NCI-H446 treated with DMSO at 0.1 percent for 48 hours (cell line): Measurements from ENCODE around the gene ADORA1.

ENCODE experiments used
- DNase-seq: peaks from one replicate; lab custom pipeline; 2025; lab: John Stamatoyannopoulos, UW

ADORA1 gene

DNA sequence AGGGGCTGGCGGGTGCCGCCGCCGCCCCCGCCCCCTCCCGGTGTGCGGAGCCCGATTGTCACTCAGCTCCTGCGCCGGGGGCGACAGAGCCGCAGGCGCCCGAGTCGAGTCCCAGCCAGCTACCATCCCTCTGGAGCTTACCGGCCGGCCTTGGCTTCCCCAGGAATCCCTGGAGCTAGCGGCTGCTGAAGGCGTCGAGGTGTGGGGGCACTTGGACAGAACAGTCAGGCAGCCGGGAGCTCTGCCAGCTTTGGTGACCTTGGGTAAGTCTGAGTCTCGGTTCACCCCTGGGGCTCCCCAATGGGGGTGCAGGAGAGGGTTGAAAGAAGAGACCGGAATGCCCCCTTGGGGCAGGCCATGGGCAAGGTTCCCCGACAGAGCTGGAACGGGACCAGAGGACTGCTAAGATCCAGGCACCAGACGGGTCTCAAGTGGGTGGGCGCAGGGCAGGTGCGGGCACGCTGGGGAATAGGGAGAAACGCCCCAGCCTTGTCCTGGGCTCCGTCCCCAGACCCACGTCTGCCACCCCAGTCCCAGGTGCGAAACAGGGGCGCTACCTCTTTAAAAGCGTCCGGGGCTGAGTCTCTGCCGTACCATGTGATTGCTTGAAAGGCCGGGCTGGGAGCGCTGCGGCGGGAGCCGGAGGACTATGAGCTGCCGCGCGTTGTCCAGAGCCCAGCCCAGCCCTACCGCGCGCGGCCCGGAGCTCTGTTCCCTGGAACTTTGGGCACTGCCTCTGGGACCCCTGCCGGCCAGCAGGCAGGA lies at the start of gene ADORA1:
TSS of gene ADORA1 (plus strand) at position 61 of the 765 bp plus-strand sequence. CDS start 1,116 bp downstream, outside the sequence.
- DNase-seq: no peak

GRCh38 chr1:203077956-203078355 lies 49.6 kb upstream of the ADORA1 start:
- DNase-seq: no peak

DNA sequence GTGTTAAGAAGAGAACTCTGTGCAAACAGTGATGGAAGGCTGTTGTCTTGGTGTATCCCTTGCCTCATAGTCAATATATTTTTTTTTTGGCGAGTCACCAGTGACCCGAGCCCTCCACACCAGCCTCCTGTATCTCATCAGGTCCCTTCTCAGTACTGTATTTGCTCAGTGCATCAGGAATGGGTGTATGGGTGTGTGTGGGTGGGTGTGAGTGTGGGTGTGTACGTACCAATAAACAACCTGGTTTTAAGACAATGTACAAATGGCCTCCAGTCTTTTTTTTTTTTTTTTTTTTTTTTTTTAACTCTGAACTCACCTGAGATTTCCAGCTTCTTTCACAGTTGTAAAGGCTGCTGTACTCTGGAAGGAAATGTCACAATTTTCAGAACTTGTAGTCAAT lies 49.0 kb upstream of the ADORA1 start:
- no peak for DNase-seq

DNA sequence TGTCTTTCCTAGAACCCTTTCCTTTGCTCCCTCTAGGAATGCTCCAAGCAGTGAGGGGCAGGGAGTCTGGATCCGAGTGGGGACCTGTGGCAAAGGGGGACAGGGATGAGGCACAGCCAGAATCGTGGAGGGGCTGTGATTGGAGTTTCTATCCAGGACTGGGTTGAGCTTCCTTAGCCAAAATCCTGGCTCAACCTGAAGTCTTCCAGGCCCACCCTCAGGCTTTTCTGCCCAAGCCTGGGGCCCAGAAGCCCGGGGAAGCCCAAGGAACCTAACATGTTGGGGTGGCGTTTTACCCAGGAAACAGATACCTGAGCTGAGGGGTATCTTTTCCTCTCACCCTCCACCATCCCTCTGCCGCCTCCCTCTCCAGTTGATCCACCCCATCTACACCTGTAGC lies 47.1 kb upstream of the ADORA1 start:
- no peak for DNase-seq

DNA sequence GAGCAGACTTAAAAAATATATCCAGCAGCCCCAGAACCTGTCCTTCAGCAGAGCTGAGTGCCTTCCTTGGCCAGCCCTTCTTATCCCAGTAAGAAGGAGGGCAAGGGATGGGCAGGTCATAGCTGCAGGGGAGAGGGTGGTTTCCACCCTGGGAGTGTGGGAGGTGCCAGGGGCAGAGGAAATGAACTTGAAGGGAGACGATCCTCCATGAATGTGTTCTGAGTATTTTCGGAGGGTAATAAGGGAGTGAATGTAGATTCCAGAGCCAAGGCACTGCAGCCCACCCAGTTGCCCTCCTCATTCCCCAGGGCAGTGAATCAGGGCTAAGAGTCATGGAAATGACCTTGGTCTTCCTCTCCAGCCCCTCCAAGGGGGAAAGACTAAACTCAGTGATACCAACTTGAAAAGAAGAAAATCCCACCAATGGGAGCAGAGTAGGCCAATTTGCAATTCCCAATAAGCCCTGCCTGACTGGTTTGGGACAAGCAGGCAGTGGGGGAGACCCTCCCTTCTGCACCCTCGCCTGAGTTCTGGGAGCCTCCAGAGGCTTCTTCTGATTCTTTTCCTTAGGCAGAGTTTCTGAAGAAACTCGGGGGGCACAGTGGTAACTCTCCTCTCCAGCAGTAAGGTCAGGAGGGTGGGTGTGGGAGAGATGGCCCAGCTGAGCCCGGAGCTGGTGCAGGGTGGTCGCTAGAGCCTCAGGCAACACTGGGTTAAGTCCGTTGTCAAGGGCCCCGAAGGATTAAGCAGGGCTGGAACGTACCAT lies 45.9 kb upstream of the ADORA1 start:
- no peak for DNase-seq

DNA sequence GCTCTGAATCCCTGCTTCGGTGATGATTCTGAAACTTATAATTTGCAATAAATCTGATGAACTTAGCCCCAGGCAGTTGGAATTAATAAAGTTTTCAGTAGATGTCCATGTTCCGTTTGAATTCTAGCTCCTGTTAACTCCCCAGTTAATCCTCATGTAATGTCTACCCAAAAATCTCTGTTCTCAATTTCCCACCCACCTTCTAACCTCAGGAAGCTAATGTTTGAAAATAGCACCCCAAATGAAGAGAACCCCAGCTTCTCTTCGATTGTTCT lies 45.4 kb upstream of the ADORA1 start:
- DNase-seq: no peak

DNA sequence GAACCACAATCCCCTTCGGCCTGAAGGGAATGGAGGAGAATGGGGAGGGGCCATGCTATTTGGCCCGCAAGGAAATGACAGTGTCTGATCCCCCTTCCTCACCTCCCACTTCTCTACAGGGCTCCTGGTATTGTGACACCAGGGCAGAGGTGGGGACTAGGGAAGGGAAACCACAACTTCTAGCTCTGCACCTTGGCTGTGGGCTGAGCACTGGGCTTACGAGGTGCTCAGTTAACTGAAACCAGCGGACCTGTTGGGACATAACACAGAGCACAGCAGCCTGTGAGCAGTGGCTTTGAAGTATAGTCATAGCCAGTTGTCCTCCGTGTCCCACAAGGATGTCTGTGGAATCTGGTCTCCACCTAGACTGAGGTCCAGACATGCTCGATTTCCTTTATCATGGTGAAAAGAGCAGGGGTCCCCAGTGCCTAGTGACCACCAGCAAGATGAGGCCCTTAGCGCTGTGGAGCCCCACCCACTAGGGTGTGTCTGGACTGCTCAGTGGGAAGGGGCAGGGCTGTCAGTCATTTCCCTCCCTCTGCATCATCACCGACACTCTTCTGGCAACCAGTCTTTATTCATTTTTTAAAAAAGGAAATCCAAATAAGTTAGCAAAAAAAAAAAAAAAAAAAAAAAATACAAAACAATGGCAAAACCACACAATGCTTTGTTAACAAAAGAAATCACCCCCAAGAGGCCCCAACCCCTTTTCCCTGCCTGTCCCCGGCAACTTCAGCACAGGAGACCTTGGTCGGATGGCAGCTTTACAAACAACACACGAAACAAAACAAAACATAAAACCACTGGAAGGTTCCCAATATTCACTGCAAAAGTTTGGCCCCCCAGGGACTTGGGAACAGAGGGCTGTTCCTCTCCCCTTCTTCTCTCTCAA lies 44.7 kb upstream of the ADORA1 start:
- DNase-seq: no peak

GRCh38 chr1:203083463-203083921 lies 44.0 kb upstream of the ADORA1 start:
- DNase-seq: no peak

DNA sequence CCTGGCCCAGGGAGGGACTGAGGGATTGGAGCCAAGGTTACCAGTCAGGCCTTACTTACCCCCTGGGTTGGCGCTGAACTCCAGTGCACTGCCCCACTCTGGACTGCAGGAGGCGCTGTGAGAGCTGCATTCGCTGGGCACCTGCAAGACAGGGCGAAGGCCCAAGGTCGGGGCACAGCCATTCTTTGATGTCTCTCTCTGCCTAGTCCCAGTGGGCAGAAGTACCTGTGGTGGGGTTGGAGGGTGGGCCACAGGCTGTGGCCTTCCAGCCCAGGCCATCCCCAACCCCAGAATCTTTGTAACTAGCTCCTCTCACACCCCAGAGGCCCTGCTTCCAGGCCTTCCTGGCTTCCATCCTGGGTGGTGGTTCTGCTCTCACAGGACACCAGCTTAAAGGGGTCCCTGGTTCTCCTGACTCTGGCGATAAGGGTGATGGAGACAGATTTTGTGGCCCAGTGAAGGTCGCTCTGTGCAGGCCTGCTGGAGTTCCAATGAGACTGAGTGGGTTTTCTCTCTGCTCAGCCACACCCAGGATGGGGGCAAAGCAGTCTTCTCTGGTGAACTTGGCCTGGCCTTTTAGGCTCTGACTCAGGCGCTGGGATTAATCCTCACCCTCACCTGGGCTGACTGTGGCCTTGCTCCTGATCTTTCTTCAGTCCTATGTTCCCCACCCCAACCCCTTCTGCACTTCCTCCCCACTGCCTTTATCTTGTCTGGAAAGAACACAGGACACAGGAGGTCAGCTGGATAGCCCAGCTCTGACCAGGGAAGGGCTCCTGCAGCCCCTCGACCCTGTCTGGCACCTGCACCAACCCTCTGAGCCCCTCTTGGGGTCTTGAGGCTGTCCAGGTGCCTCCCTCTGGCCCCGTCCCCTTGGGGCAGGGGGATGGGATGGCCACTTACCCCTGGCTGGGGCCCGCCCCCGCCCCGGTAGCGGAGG lies 42.7 kb upstream of the ADORA1 start:
- DNase-seq: no peak

DNA sequence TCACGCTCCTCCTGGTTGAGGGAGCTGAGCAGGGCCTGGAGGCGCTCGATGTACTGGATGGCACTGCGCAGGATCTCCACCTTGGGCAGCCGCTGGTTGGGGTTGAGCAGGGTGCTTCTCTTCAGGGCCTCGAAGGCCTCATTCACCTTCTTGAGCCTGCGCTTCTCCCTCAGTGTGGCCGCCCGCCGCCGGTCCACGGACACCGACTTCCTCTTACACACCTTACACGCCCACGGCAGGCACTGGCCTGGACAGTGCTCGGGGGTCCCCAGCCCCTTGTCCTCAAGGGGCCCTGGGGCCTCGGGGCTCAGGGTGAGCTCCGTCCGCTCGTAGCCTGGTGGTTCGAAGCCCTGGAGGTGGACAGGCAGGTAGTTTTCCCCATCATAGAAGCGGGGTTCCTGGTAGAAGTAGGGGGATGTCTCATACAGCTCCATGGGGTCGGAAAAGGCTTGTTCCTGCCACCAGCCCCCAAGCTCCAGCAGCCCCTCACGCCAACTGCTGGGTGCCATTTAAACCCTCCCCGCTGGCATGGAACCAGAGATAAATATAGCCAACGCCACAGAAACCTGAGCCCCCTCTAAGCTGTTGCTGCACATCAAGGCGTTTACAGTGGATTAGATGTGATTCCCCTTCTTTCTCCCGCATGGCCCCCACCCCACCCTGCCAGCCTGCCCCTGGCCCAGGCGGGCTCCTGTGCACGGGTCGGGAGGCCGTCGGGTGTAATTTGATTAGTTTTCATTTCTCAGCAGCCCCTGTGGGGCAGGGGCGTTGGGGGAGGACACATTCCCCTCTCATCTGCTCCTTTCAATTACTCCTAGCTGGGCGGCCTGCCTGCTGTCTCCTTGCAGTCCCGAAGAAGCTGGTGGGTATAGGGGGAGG lies 41.8 kb upstream of the ADORA1 start, which contains the start of gene MYOG:
TSS of gene MYOG (minus strand) at position 485 of the 879 bp plus-strand sequence. CDS start at position 434, 51 bp downstream.
- DNase-seq: no peak

GRCh38 chr1:203086992-203087763 lies 40.3 kb upstream of the ADORA1 start:
- no peak for DNase-seq

DNA sequence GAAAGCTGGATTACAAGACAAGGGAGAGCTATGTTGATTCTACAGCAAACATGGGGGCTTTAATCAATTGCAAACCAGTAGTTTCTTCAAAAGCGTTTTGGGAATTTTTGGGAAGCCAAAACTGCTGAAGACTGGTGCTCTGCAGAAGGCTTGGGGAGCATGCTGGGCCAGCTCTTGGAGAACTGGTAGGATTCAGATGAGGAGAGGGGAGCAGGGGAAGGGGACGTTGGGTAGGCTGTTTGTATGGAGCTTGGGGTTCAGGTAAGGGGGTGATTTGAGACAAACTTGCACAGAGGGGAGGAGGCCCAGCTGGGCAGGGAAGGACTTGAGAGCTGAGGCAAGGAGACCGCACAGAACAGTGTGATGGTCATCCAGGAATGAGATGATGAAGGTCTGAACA lies 39.1 kb upstream of the ADORA1 start:
- no peak for DNase-seq

DNA sequence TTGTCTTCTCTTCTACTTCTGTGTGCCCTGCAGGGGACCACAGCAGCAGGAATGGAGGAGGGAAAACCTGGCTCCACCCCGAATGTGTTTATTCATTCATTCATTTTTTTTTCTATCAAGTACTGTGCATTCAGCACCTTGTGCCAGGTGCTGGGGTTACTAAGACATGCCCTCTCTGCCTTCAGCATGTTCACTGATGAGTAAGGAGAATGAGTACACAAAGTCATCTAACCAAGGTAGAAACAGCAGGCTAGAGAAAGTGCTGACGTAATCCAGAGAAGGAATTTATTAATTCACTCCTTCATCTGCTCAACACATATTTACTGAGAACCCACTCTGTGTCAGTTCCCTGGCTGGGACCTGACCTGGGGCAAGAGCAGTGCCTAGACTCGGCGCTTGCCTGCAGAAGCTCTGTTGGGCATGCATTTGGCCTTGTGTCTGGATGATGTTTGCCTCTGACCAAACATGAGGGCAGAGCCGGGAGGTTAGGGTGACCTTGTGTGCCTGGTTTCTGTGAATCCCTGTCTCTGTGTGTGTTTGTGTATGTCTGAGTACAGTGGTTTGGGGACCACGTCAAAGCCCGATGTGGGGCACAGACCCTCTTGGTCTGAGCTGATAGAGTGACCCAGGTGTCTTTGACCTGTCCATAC lies 38.4 kb upstream of the ADORA1 start:
- no peak for DNase-seq

GRCh38 chr1:203089651-203090045 lies 37.9 kb upstream of the ADORA1 start:
- DNase-seq: no peak

DNA sequence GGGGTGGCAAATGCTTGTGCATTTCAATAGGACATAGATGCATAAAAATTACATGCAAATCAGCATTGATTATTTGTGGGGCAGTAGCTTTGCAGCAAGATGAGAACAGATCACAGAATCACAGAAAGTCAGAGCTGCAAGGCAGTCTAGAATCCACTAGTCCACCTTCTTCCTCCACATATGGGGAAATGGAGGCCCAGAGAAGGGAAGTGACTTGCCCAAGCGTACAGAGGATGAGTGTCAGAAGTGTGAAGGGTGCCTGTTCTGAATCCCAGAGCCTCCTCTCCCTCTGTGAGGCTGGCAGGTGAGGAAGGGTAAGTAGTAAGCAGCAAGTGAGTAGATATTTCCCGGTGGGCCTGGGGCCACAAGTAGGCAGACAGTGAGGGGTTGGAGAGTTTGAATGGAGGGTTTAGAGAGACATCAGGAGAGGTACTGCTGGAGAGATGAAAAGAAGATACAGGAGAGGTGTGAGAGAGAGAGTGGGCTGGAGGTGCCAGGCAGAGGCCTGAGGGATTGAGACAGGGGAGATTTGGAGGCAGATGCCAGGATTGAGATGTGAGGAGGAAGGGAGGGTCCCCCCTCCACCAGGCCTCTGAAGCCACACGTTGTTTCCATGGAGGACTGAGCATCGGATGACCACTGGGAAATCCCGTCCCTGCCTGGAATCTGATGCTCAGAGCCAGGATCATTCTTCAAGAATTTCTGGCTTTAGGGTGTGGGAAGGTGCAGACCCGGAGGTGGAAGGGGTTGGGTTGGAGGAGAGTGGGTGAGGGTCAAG lies 36.9 kb upstream of the ADORA1 start:
- DNase-seq: no peak

- DNase-seq: no peak
Observed at GRCh38 chr1:203091199-203091477, 36.4 kb upstream of the ADORA1 start.

DNA sequence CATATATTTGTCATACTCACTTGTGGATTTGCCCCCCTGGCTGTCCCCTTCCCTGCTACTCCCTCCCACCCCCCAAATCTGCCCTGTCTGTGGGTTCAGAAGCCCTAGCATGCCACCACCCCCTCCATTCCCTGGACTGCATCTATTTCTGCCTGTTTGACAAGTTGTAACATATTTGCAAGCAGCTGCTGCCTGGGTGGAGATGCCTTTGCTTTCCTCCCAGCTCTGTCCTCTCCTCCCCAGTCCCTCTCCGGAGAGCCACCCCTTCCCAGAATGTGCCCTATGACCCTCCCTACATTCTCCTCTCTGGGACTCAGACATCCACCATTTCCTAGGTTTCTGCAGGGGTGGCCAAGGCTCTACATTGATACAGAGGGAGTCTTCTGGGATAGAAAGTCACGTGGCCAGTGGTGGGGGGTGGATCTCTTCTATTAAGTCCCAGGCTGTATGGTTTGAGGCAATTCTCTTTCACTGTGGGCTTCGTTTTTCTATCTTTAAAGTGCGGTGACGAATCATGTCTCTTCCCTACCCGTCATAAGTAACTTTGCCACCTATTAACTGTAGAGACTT lies 35.7 kb upstream of the ADORA1 start:
- DNase-seq: no peak

GRCh38 chr1:203093754-203094410 lies 33.6 kb upstream of the ADORA1 start:
- no peak for DNase-seq
